ENCODE results near the gene CHD5. TPM values are rescaled to one million over a fixed set of nuclear protein-coding genes. Genes with fewer than 3 reads are reported as not detected.

CHD5 gene
- total RNA-seq, 2 donors from 2014 or later = 0.07 to 2.0 TPM

DNA sequence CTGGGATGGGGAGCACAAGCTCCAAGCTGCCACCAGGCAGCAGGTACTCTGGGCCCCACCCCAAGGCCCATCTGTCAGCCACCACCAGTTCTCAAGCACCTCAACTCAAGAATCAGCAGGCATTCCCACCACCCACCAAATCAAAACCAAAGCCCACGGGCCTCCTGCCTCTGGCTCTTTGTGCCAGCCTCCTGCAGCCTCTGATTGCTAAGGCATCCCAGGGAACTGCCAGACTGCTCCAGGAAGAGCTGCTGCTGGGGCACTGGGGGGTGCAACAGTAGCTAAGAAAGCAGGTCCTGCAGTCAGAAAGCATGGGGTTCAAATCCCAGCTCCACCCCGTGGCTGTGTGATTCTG, 34.7 kb downstream of the CHD5 start:
- H3K27me3 ChIP-seq = peaks cover 5 to 6% of the 10 kb centered on the region in 2 donors
- TF ChIP-seq, protein P1, sequence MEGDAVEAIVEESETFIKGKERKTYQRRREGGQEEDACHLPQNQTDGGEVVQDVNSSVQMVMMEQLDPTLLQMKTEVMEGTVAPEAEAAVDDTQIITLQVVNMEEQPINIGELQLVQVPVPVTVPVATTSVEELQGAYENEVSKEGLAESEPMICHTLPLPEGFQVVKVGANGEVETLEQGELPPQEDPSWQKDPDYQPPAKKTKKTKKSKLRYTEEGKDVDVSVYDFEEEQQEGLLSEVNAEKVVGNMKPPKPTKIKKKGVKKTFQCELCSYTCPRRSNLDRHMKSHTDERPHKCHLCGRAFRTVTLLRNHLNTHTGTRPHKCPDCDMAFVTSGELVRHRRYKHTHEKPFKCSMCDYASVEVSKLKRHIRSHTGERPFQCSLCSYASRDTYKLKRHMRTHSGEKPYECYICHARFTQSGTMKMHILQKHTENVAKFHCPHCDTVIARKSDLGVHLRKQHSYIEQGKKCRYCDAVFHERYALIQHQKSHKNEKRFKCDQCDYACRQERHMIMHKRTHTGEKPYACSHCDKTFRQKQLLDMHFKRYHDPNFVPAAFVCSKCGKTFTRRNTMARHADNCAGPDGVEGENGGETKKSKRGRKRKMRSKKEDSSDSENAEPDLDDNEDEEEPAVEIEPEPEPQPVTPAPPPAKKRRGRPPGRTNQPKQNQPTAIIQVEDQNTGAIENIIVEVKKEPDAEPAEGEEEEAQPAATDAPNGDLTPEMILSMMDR (IDR thresholded peaks at IDR 0.05) = no peak

DNA sequence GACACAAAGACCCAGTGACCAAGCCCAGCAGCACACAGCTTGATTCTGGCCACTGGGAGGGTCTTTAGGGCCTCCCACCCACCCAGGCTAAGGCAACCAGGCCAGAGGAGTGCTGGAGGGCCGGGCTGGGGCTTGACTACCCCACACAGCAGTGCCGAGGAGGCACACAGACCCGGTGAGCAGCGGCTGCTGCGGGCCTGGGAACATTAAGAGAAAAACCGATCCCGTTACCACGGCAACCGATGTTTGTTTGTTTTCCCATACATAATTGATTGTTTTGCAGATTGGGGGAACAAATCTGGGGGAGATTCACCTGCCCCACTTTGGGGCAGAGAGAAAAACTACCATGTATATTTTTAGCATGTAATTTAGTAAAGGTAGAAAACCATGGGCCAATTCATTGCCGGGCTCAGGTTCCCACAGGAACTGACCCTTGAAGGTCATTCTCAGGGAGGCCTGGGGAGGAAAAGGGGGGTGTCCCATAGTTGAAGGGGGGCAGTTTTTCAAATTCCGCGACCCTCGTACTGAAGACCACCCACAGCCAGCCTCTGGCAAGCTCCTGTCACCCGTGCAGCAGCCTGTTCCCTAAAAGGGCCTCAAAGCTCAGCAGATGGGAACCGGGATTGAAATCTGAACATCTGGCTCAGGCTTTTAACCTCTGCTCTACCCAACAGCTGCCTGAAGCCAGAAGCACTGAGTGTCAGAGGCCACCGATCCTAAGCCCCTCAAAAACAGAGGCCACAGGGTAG, 35.3 kb downstream of the CHD5 start:
- Histone ChIP-seq H3K4me3 (no peak overlapping the region), H3K4me1 (peaks cover 0 to 8% of the 10 kb centered on the region in 2 donors), H3K36me3 (no peaks in the 10 kb centered on the region), H3K9me3 (no peaks in the 10 kb centered on the region), H3K27me3 (peaks cover 5 to 6% of the 10 kb centered on the region in 2 donors), H3K27ac (no peak overlapping the region)
- DNase-seq (ENCODE audit: low spot score) = no peak
- TF ChIP-seq, protein P1 (IDR thresholded peaks at IDR 0.05) = no peak

More for the DNA sequence above, 34.7 kb downstream of the CHD5 start:
- no peaks in the 10 kb centered on the region for H3K36me3 ChIP-seq
- DNase-seq (ENCODE audit: low spot score) = no peak
- H3K27ac ChIP-seq = no peak overlapping the region
- no peaks in the 10 kb centered on the region for H3K9me3 ChIP-seq
- no peak overlapping the region for H3K4me3 ChIP-seq
- H3K4me1 ChIP-seq = peaks cover 0 to 8% of the 10 kb centered on the region in 2 donors

DNA sequence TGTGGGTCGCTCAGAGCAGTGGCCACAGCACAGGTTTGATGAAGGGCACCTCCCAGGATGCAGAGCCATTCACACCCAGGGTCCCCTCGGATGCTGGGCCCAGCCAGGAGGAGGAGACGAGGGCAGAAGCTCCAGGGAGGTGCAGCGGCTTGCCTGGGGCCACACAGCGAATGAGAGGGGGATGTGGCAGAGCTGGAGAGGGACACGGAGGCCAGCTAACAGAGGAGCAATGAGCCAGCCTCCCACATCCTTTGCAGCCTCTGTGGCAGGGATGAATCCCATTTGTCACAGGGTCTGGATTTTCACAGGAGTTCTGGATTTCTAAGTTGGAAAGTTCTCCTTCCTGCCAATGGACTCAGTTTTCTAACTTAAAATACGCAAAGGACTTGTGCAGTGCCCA, 35.9 kb downstream of the CHD5 start:
- Histone ChIP-seq H3K36me3 (no peaks in the 10 kb centered on the region), H3K9me3 (no peaks in the 10 kb centered on the region), H3K4me1 (peaks cover 0 to 8% of the 10 kb centered on the region in 2 donors), H3K27me3 (peaks cover 3 to 5% of the 10 kb centered on the region in 2 donors), H3K27ac (no peak overlapping the region), H3K4me3 (no peak overlapping the region)
- DNase-seq (ENCODE audit: low spot score) = no peak
- TF ChIP-seq, protein P1 (IDR thresholded peaks at IDR 0.05) = no peak

DNA sequence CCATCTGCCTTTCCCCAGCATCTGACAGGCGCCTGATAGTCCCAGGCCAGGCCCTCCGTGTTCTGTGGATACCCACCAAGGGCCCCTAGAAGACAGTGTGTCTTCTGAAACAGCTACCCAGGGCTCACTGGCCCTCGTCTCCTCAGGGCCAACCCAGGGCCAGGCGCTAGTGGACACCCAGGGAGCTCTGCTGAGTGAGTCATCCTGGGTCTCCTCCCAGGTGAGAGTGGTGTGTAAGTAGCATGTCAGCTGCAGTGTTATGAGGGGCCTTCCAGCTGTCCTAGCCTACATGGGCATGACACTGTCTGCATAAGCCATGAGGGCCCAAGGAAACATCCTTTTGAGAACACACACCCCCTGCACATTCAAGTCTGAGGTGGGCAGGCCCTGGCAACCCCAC, 36.7 kb downstream of the CHD5 start:
- TF ChIP-seq, protein P1 (IDR thresholded peaks at IDR 0.05) = no peak
- Histone ChIP-seq H3K27ac (no peak overlapping the region), H3K4me1 (peaks cover 0 to under 1% of the 10 kb centered on the region in 2 donors), H3K4me3 (no peak overlapping the region), H3K27me3 (peaks cover 0 to 5% of the 10 kb centered on the region in 2 donors), H3K36me3 (no peaks in the 10 kb centered on the region), H3K9me3 (no peaks in the 10 kb centered on the region)
- no peak for DNase-seq (ENCODE audit: low spot score)

DNA sequence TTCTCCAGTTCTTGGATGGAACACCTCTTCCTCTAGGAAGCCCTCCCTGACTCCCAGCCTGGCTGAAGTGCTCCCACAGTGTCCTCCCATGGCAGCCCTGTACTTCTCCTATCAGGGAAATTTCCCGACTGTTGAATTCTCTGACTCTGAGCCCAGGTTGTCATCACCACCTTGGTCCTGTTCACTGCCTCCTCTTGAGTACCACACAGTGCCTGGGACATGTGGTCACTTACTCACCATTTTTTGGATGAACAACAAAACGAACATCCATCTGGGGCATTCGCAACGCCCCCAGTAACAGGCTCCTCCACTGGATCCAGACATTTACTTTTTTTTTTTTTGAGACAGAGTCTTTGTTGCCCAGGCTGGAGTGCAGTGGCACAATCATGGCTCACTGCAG, 37.4 kb downstream of the CHD5 start:
- DNase-seq (ENCODE audit: low spot score) = no peak
- Histone ChIP-seq H3K4me1 (no peaks in the 10 kb centered on the region), H3K4me3 (no peak overlapping the region), H3K27me3 (peaks cover 0 to 5% of the 10 kb centered on the region in 2 donors), H3K27ac (no peak overlapping the region), H3K9me3 (no peaks in the 10 kb centered on the region), H3K36me3 (no peaks in the 10 kb centered on the region)
- TF ChIP-seq, protein P1 (IDR thresholded peaks at IDR 0.05) = no peak

All from right atrium auricular region (tissue), 2 donors.